IMR-90 (cell line): ENCODE results near the gene CCDC171. TPM values are rescaled to one million over a fixed set of nuclear protein-coding genes. Genes with fewer than 3 reads are reported as not detected.

ENCODE experiments used
- ATAC-seq: fragments of 200-7000 bp; cut with Tn5 transposase; 2 replicates; pipeline ENCODE4 v1.9.1; 2020; ENCODE audit warnings: low read depth, mild to moderate bottlenecking, moderate library complexity
- BruUV-seq: library from RNA; stranded (reverse); fragments of 400-500 nt; replicated peaks from 2 replicates; lab custom pipeline; 2021; lab: Mats Ljungman, UMichigan
- CTCF ChIA-PET: fragments of 300-600 bp; formaldehyde crosslinking; extraction: SDS; loops from one replicate; lab custom pipeline; 2021; ENCODE audit warnings: antibody characterized with exemption; lab: Yijun Ruan, JAX
- POLR2A ChIA-PET: fragments of 300-600 bp; sonication (Branson Sonifier 250); formaldehyde crosslinking; loops from one replicate; lab custom pipeline; 2022; ENCODE audit warnings: antibody characterized with exemption; ENCODE audit not compliant: unreplicated experiment; lab: Charles Lee
- DNase-seq: peaks from one replicate; pipeline ENCODE4 v3.0.0; 2013
- H2AFZ ChIP-seq: replicated peaks from 2 replicates; pipeline ENCODE3; 2013; ENCODE audit warnings: low read length, mild to moderate bottlenecking; ENCODE audit not compliant: poor library complexity
- H2AK5ac ChIP-seq: 2 replicates; pipeline ENCODE4 v1.6.1; 2013; ENCODE audit warnings: low read depth, low read length, inconsistent platforms
- H2AK9ac ChIP-seq: replicated peaks from 2 replicates; pipeline ENCODE3; 2013; ENCODE audit warnings: mild to moderate bottlenecking, low read depth, low read length, moderate library complexity; ENCODE audit not compliant: poor library complexity
- H2BK120ac ChIP-seq: 2 replicates; pipeline ENCODE4 v1.6.1; 2013; ENCODE audit warnings: low read depth, low read length, inconsistent platforms
- H2BK15ac ChIP-seq: 3 replicates; pipeline ENCODE4 v1.6.1; 2013; ENCODE audit warnings: low read depth, low read length, inconsistent platforms
- H2BK20ac ChIP-seq: 2 replicates; pipeline ENCODE4 v1.6.1; 2013; ENCODE audit warnings: low read depth, mild to moderate bottlenecking, inconsistent platforms, low read length, moderate library complexity
- H2BK5ac ChIP-seq: 2 replicates; pipeline ENCODE4 v1.6.1; 2013; ENCODE audit warnings: mild to moderate bottlenecking, low read depth, low read length, inconsistent platforms; ENCODE audit not compliant: poor library complexity, severe bottlenecking
- H3K14ac ChIP-seq: replicated peaks from 2 replicates; pipeline ENCODE4 v1.6.1; 2013; ENCODE audit warnings: low read depth, low read length, inconsistent platforms
- H3K18ac ChIP-seq: 2 replicates; pipeline ENCODE4 v1.6.1; 2013; ENCODE audit warnings: low read depth, low read length, control low read depth
- H3K23ac ChIP-seq: 2 replicates; pipeline ENCODE4 v1.6.1; 2013; ENCODE audit warnings: low read depth, low read length, inconsistent platforms
- H3K27ac ChIP-seq: 2 replicates; pipeline ENCODE4 v1.5.1; 2013; ENCODE audit warnings: mild to moderate bottlenecking, control low read depth, low read length; ENCODE audit not compliant: insufficient read depth
- H3K27me3 ChIP-seq: 2 replicates; pipeline ENCODE4 v1.6.1; 2013; ENCODE audit warnings: low read length; ENCODE audit not compliant: control insufficient read depth, insufficient read depth
- H3K36me3 ChIP-seq: 2 replicates; pipeline ENCODE4 v1.6.1; 2013; ENCODE audit warnings: low read length, mixed read lengths; ENCODE audit not compliant: control insufficient read depth, insufficient read depth
- H3K4ac ChIP-seq: 2 replicates; pipeline ENCODE4 v1.6.1; 2013; ENCODE audit warnings: low read depth, low read length, inconsistent platforms
- H3K4me1 ChIP-seq: 2 replicates; pipeline ENCODE4 v1.6.1; 2013; ENCODE audit warnings: low read length, mixed read lengths; ENCODE audit not compliant: control insufficient read depth, insufficient read depth
- H3K4me2 ChIP-seq: 2 replicates; pipeline ENCODE4 v1.6.1; 2013; ENCODE audit warnings: low read depth, mild to moderate bottlenecking, control low read depth, low read length, moderate library complexity
- H3K4me3 ChIP-seq: 2 replicates; pipeline ENCODE4 v1.5.1; 2013; ENCODE audit warnings: low read depth, mild to moderate bottlenecking, control low read depth, low read length, moderate library complexity; ENCODE audit not compliant: insufficient read depth
- H3K56ac ChIP-seq: 2 replicates; pipeline ENCODE4 v1.6.1; 2013; ENCODE audit warnings: low read length, inconsistent platforms; ENCODE audit not compliant: insufficient read depth; ENCODE audit errors: extremely low read depth
- H3K79me1 ChIP-seq, 2 experiments: 2 replicates each; pipeline ENCODE4 v1.6.1; 2013; ENCODE audit warnings: low read length in 2 of 2, inconsistent platforms in 1 of 2, low read depth in 1 of 2
- H3K9ac ChIP-seq: 2 replicates; pipeline ENCODE4 v1.6.1; 2013; ENCODE audit warnings: low read depth, low read length, control low read depth
- H3K9me1 ChIP-seq: 2 replicates; pipeline ENCODE4 v1.6.1; 2013; ENCODE audit warnings: low read length, inconsistent platforms; ENCODE audit not compliant: insufficient read depth
- H3K9me3 ChIP-seq: 2 replicates; pipeline ENCODE4 v1.6.1; 2013; ENCODE audit warnings: low read length; ENCODE audit not compliant: control insufficient read depth, insufficient read depth
- H4K20me1 ChIP-seq: 2 replicates; pipeline ENCODE4 v1.6.1; 2013; ENCODE audit warnings: low read length, inconsistent platforms; ENCODE audit not compliant: insufficient read depth
- H4K5ac ChIP-seq: 2 replicates; pipeline ENCODE4 v1.6.1; 2013; ENCODE audit warnings: mild to moderate bottlenecking, low read depth, low read length, control low read depth
- H4K8ac ChIP-seq, 2 experiments: 2 replicates each; pipeline ENCODE4 v1.6.1; 2013; ENCODE audit warnings: low read depth in 2 of 2, low read length in 2 of 2, control low read depth in 1 of 2, inconsistent platforms in 1 of 2
- H4K91ac ChIP-seq: 2 replicates; pipeline ENCODE4 v1.6.1; 2013; ENCODE audit warnings: low read depth, low read length, inconsistent platforms; ENCODE audit not compliant: insufficient read depth
- BHLHE40 ChIP-seq: fragments of 150-350 bp; IDR thresholded peaks from 2 replicates; pipeline ENCODE4 v1.6.1; 2016; ENCODE audit warnings: mild to moderate bottlenecking, low read depth, low read length
- CEBPB ChIP-seq: IDR thresholded peaks from 2 replicates; pipeline ENCODE4 v1.6.1; 2012; ENCODE audit warnings: low read depth, low read length, improper control_type of control experiment
- CHD1 ChIP-seq: IDR thresholded peaks from 2 replicates; pipeline ENCODE4 v1.6.1; 2012; ENCODE audit warnings: low read depth, low read length, improper control_type of control experiment
- CTCF ChIP-seq: conservative IDR thresholded peaks from 2 replicates; pipeline ENCODE4 v1.5.1; 2012; ENCODE audit warnings: mild to moderate bottlenecking, low read depth, low read length, improper control_type of control experiment
- ELK1 ChIP-seq: fragments of 150-350 bp; IDR thresholded peaks from 2 replicates; pipeline ENCODE4 v1.6.1; 2016; ENCODE audit warnings: low read depth, mild to moderate bottlenecking, low read length, moderate library complexity, borderline replicate concordance
- FOS ChIP-seq: fragments of 150-350 bp; IDR thresholded peaks from 2 replicates; pipeline ENCODE4 v1.6.1; 2016; ENCODE audit warnings: low read depth, low read length
- MAFK ChIP-seq: IDR thresholded peaks from 2 replicates; pipeline ENCODE4 v1.6.1; 2012; ENCODE audit warnings: low read depth, low read length, improper control_type of control experiment
- MAZ ChIP-seq: IDR thresholded peaks from 2 replicates; pipeline ENCODE4 v1.6.1; 2012; ENCODE audit warnings: low read depth, mild to moderate bottlenecking, low read length, improper control_type of control experiment, moderate library complexity, borderline replicate concordance
- MXI1 ChIP-seq: IDR thresholded peaks from 2 replicates; pipeline ENCODE4 v1.6.1; 2012; ENCODE audit warnings: low read depth, mild to moderate bottlenecking, low read length, moderate library complexity, borderline replicate concordance
- NFE2L2 ChIP-seq: fragments of 150-350 bp; IDR thresholded peaks from 2 replicates; pipeline ENCODE4 v1.6.1; 2016; ENCODE audit warnings: low read depth, mild to moderate bottlenecking, low read length
- POLR2A ChIP-seq: IDR thresholded peaks from 2 replicates; pipeline ENCODE4 v1.6.1; 2012; ENCODE audit warnings: mild to moderate bottlenecking, low read depth, low read length
- RAD21 ChIP-seq: IDR thresholded peaks from 2 replicates; pipeline ENCODE4 v1.6.1; 2012; ENCODE audit warnings: low read length, improper control_type of control experiment
- RCOR1 ChIP-seq: IDR thresholded peaks from 2 replicates; pipeline ENCODE4 v1.6.1; 2012; ENCODE audit warnings: mild to moderate bottlenecking, low read length, improper control_type of control experiment; ENCODE audit not compliant: insufficient replicate concordance
- RFX5 ChIP-seq: IDR thresholded peaks from 2 replicates; pipeline ENCODE4 v1.8.0; 2012; ENCODE audit warnings: low read depth, mild to moderate bottlenecking, low read length, moderate library complexity
- SMC3 ChIP-seq: fragments of 150-350 bp; IDR thresholded peaks from 2 replicates; pipeline ENCODE4 v1.6.1; 2016; ENCODE audit warnings: low read depth, mild to moderate bottlenecking, antibody characterized with exemption, low read length, moderate library complexity
- USF2 ChIP-seq: fragments of 150-350 bp; IDR thresholded peaks from 2 replicates; pipeline ENCODE4 v1.6.1; 2017; ENCODE audit warnings: mild to moderate bottlenecking, antibody characterized with exemption, low read length, low read depth
- WGBS, 2 experiments: methylation state at CpG; one replicate each; pipeline versions ENCODE4 v1.1.5 to v1.1.7; 2013; ENCODE audit warnings: missing lambda C conversion rate in 2 of 2; ENCODE audit not compliant: insufficient read length in 1 of 2; ENCODE audit errors: extremely low coverage in 2 of 2; 5-methylcytosine and 5-hydroxymethylcytosine counted together
- dilution Hi-C: fragments of 300-500 bp; cut with HindIII; formaldehyde crosslinking; loops from one replicate; pipeline ENCODE4 v1.14.3; 2018; ENCODE audit warnings: low sequenced_read_pairs; ENCODE audit not compliant: unreplicated experiment
- in situ Hi-C: fragments of 300-500 bp; cut with MboI; formaldehyde crosslinking; loops from 3 replicates; pipeline ENCODE4 v1.14.3; 2019; ENCODE audit warnings: low sequenced_read_pairs, inconsistent platforms, mixed read lengths
- intact Hi-C: fragments of 100-400 bp; cut with micrococcal nuclease; formaldehyde crosslinking; loops from 2 replicates; pipeline ENCODE4 v1.10.0; 2022
- polyA plus RNA-seq, 3 experiments: library from polyadenylated mRNA; depleted of rRNA; stranded (reverse); fragments of >200 nt; gene quantifications; 2 replicates each; pipeline ENCODE4 v1.2.3, GENCODE V29; 2012; ENCODE audit warnings: low replicate concordance in 1 of 3
- total RNA-seq: library from RNA; depleted of rRNA; stranded (reverse); fragments of >200 nt; gene quantifications from 2 replicates; pipeline ENCODE4 v1.2.3, GENCODE V29; 2012

The CCDC171 gene
- total and polyA plus RNA-seq, 2 of the 4 experiments (the other 2 are of a cell fraction): 0.63 to 2.2 TPM

- CTCF ChIA-PET: interaction anchor here (0.6 to 0.7 kb wide), 2 partner anchors 14 to 1890 kb away, joined by 3 to 8 read pairs; no protein-coding TSS in a partner anchor
- Histone ChIP-seq H3K4me3 (no peak overlapping the region), H2BK5ac (no peak overlapping the region), H3K36me3 (no peaks in the 10 kb centered on the region), H3K56ac (no peak overlapping the region), H3K4ac (no peak overlapping the region), H3K4me1 (no peaks in the 10 kb centered on the region), H2AK9ac (no peak overlapping the region), H3K4me2 (no peak overlapping the region), H2BK15ac (no peak overlapping the region), H4K20me1 (no peaks in the 10 kb centered on the region), H3K79me1 (no peaks in the 10 kb centered on the region), H3K23ac (no peak overlapping the region), H2AK5ac (no peak overlapping the region), H4K91ac (no peak overlapping the region), H3K14ac (no peak overlapping the region), H2BK20ac (no peak overlapping the region), H4K5ac (no peak overlapping the region), H3K18ac (no peak overlapping the region), H3K27me3 (no peaks in the 10 kb centered on the region), H3K9ac (no peak overlapping the region), H4K8ac (no peak overlapping the region), H3K9me1 (no peaks in the 10 kb centered on the region), H3K27ac (no peak overlapping the region), H3K9me3 (no peaks in the 10 kb centered on the region), H2BK120ac (peak overlapping the region; percentile 8; the same call in 1 of the 2 replicates), H2AFZ (no peak overlapping the region)
- no peak for DNase-seq
- BruUV-seq: no TSS peak
- no peak for TF ChIP-seq BHLHE40
- TF ChIP-seq SMC3: no peak
- TF ChIP-seq USF2: no peak
- no peak for TF ChIP-seq CHD1
- no peak for TF ChIP-seq ELK1
- TF ChIP-seq RCOR1: no peak
- TF ChIP-seq NFE2L2: no peak
- no peak for TF ChIP-seq MAZ
- TF ChIP-seq MAFK: no peak
- TF ChIP-seq POLR2A: no peak
- TF ChIP-seq CTCF: no peak
- TF ChIP-seq RFX5: no peak
- TF ChIP-seq RAD21: no peak
- no peak for TF ChIP-seq MXI1
- TF ChIP-seq CEBPB: no peak
- no peak for TF ChIP-seq FOS
- WGBS, 2 experiments: no CpG with 5 or more reads among the region's 2 CpGs
- no peak for ATAC-seq
- intact Hi-C loops (no loop called here), in situ Hi-C loops (no loop called here), dilution Hi-C loops (no loop called here)
- POLR2A ChIA-PET: no interaction called here
These were observed 176.7 kb downstream of the CCDC171 start for GRCh38 chr9:15729507-15729906.
